ENCODE data around the gene CACNA2D1.
"Not testable (repeated sequence)": the region's sequence is repeated elsewhere in the genome, so short reads cannot be mapped to it uniquely, and the experiment has no call there.

The CACNA2D1 gene

DNA sequence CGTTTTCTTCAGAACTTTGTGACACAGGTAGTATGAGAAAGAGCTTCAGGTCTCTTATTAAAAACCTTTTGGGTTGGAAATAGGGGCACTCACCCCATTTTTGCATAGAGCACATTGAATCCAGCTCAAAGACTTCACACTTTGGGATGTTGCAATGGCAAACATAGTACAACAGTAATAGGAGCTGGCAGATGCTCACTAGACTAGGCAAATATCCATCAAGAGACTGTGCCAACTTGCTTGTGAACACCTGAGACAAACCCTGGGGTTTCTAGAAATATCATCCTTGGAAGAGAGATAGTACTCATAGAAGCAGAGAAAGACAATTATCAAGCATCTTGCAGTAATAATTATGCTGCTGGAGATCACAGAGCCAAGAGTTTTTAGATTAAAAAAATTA lies 280.0 kb downstream of the CACNA2D1 start:
- no peaks in the 10 kb centered on the region for H3K9me3 ChIP-seq (ENCODE audit: control insufficient read depth in 1 of 2, low read length in 2 of 2)
- no peak overlapping the region for H3K4me3 ChIP-seq (ENCODE audit: low read depth in 1 of 2, low read length in 2 of 2)
- H3K27ac ChIP-seq (ENCODE audit: low read length) = no peak overlapping the region
- H3K27me3 ChIP-seq (ENCODE audit: low read depth, low read length) = no peaks in the 10 kb centered on the region
- H3K36me3 ChIP-seq (ENCODE audit: control insufficient read depth in 1 of 2, insufficient read depth in 2 of 2, low read length in 2 of 2) = no peaks in the 10 kb centered on the region
- peaks cover 0 to 8% of the 10 kb centered on the region in 2 donors for H3K4me1 ChIP-seq (ENCODE audit: control insufficient read depth in 1 of 2, insufficient read depth in 2 of 2, low read length in 2 of 2)

DNA sequence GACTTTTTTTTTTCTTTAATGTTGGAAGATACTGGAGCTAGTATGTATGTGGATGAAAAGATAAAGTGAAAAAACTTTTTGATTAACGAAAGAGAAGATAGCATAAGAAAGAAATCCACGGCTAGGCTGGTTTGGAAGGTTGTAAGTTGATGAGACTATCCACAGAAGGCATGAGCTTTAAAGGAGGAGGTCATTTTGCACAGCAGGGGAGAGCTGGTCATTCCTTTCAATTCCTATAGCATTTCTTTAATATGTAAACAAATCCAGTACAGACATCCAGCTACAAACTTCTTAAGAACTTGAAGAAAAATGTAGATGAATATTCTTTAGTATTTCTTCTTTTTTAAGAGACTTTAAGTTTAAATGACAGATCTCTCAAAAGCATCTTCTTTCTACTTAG lies 281.3 kb downstream of the CACNA2D1 start:
- H3K27ac ChIP-seq (ENCODE audit: low read length) = no peak overlapping the region
- H3K27me3 ChIP-seq (ENCODE audit: low read depth, low read length) = no peaks in the 10 kb centered on the region
- H3K4me3 ChIP-seq (ENCODE audit: low read depth in 1 of 2, low read length in 2 of 2) = no peak overlapping the region
- H3K4me1 ChIP-seq (ENCODE audit: control insufficient read depth in 1 of 2, insufficient read depth in 2 of 2, low read length in 2 of 2) = peaks cover 0 to 8% of the 10 kb centered on the region in 2 donors
- H3K9me3 ChIP-seq (ENCODE audit: control insufficient read depth in 1 of 2, low read length in 2 of 2) = no peaks in the 10 kb centered on the region
- H3K36me3 ChIP-seq (ENCODE audit: control insufficient read depth in 1 of 2, insufficient read depth in 2 of 2, low read length in 2 of 2) = no peaks in the 10 kb centered on the region

DNA sequence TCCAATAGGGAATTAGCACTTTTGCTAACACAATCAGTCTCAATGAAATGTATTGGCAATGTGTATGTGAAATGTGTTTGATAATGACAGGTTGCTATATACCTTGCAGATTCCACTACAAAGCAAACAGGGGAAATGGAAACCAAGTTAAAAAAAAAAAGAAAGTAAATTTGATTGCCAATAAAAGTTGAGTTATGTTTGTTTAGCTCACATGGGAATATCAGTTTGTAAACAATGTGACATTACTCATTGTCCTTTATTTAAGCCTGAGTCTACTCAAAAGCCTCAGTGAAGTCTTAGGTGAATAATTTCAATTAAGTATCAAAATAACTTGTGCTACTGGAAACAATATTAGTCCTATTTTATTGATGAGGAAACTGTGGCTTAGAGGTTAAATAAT lies 285.2 kb downstream of the CACNA2D1 start:
- H3K27me3 ChIP-seq (ENCODE audit: low read depth, low read length) = no peaks in the 10 kb centered on the region
- no peak overlapping the region for H3K27ac ChIP-seq (ENCODE audit: low read length)
- H3K4me3 ChIP-seq (ENCODE audit: low read depth in 1 of 2, low read length in 2 of 2) = no peak overlapping the region
- H3K9me3 ChIP-seq (ENCODE audit: control insufficient read depth in 1 of 2, low read length in 2 of 2) = no peaks in the 10 kb centered on the region
- no peaks in the 10 kb centered on the region for H3K4me1 ChIP-seq (ENCODE audit: control insufficient read depth in 1 of 2, insufficient read depth in 2 of 2, low read length in 2 of 2)
- no peaks in the 10 kb centered on the region for H3K36me3 ChIP-seq (ENCODE audit: control insufficient read depth in 1 of 2, insufficient read depth in 2 of 2, low read length in 2 of 2)

DNA sequence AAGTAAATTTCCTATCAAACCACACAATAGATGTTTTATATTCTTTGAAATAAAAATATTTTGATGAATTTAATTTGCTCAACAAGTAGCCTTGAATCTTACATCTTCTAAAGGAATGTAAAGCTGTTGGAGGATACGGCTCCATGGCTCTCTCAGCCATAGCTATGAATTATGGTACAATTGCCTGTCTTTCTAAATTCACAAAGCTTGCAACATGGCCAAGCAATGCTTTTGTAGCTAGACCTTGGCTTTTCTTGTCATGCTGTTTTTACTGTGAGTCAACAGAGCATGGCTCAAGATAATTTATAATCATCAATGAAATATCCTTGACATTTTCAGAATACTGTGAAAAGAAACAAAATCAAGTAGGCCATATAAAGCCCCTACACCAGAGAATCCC lies 286.7 kb downstream of the CACNA2D1 start:
- Histone ChIP-seq H3K27ac (ENCODE audit: low read length) (no peak overlapping the region), H3K27me3 (ENCODE audit: low read depth, low read length) (no peaks in the 10 kb centered on the region)

DNA sequence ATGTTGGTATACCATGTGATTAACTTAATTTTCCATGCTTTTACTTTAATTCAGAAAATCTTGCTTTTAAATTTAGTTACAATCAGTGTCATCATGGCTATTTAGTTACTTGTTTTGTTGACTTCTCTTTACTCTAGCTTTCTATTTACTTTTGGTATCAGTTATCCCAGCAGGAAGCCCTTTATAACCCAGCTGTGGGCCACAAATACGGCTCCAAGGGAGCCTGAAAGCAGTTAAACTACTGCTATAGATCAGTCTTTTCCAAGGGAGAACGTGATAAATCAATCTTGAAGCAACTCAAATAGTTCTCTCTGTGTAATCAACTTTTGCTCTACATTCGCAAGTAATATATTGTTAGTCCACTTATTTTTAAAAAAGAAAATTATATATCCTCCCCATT lies 287.4 kb downstream of the CACNA2D1 start:
- no peaks in the 10 kb centered on the region for H3K36me3 ChIP-seq (ENCODE audit: control insufficient read depth in 1 of 2, insufficient read depth in 2 of 2, low read length in 2 of 2)
- no peaks in the 10 kb centered on the region for H3K9me3 ChIP-seq (ENCODE audit: control insufficient read depth in 1 of 2, low read length in 2 of 2)
- H3K4me1 ChIP-seq (ENCODE audit: control insufficient read depth in 1 of 2, insufficient read depth in 2 of 2, low read length in 2 of 2) = no peaks in the 10 kb centered on the region
- no peak overlapping the region for H3K27ac ChIP-seq (ENCODE audit: low read length)
- H3K4me3 ChIP-seq (ENCODE audit: low read depth in 1 of 2, low read length in 2 of 2) = no peak overlapping the region
- H3K27me3 ChIP-seq (ENCODE audit: low read depth, low read length) = no peaks in the 10 kb centered on the region

More for the DNA sequence above, 286.7 kb downstream of the CACNA2D1 start:
- Histone ChIP-seq H3K36me3 (ENCODE audit: control insufficient read depth in 1 of 2, insufficient read depth in 2 of 2, low read length in 2 of 2) (no peaks in the 10 kb centered on the region), H3K4me1 (ENCODE audit: control insufficient read depth in 1 of 2, insufficient read depth in 2 of 2, low read length in 2 of 2) (no peaks in the 10 kb centered on the region), H3K9me3 (ENCODE audit: control insufficient read depth in 1 of 2, low read length in 2 of 2) (no peaks in the 10 kb centered on the region), H3K4me3 (ENCODE audit: low read depth in 1 of 2, low read length in 2 of 2) (no peak overlapping the region)

DNA sequence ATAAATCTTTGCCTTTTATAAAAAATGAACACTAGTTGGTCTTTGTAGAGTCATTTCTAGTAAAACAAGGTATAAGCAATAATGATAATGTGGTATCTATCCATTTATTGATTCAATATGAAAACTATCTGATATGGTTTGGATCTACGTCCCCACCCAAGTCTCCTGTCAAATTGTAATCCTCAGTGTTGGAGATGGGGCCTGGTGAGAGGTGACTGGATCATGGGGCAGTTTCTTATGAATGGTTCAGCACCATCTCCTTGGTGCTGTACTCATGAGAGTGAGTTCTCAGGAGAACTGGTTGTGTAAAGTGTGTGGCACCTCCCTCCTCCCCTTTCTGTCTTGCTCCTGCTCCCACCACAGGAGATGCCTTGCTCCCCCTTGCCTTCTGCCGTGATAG lies 288.8 kb downstream of the CACNA2D1 start:
- Histone ChIP-seq H3K27me3 (ENCODE audit: low read depth, low read length) (no peaks in the 10 kb centered on the region), H3K27ac (ENCODE audit: low read length) (no peak overlapping the region), H3K4me1 (ENCODE audit: control insufficient read depth in 1 of 2, insufficient read depth in 2 of 2, low read length in 2 of 2) (no peaks in the 10 kb centered on the region), H3K36me3 (ENCODE audit: control insufficient read depth in 1 of 2, insufficient read depth in 2 of 2, low read length in 2 of 2) (no peaks in the 10 kb centered on the region), H3K9me3 (ENCODE audit: control insufficient read depth in 1 of 2, low read length in 2 of 2) (no peaks in the 10 kb centered on the region), H3K4me3 (ENCODE audit: low read depth in 1 of 2, low read length in 2 of 2) (no peak overlapping the region)

DNA sequence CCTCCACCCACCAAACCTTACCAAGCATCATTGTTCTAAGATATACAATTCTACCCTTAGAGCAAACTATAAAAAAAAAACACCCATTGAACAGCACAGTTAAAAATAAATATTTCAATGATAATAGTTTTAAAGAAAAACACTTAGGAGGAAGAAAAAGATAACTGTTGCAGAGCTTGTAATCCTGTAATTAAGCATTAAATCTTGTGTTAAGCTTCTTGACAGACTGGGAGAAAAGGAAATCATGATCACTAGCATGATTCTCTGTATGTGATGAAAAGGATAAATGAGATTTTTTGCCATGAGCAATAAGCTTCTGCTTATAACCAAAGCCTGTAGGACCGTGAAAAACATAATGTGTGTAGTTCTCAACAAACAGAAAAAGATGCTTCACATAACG lies 289.8 kb downstream of the CACNA2D1 start:
- H3K4me3 ChIP-seq (ENCODE audit: low read depth in 1 of 2, low read length in 2 of 2) = no peak overlapping the region
- H3K27ac ChIP-seq (ENCODE audit: low read length) = no peak overlapping the region

DNA sequence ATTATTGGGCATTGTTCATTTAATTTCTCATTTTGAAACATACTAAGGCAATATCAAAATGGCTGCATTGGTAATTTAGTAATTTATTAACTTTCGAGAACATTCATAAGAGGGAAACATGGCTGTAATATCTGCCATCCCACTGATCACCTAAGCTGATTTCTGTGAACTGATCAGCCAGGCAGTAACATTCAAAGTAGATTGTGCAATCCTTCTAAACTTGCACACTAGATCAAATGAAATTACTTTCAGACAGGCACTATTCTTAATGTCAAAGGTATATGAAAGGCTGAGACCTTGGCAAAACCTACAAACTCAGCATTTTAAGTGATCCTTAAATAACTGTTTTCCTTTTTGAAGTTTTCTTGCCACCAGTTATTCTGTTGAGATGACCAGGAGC lies 290.7 kb downstream of the CACNA2D1 start:
- H3K4me1 ChIP-seq (ENCODE audit: control insufficient read depth in 1 of 2, insufficient read depth in 2 of 2, low read length in 2 of 2) = no peaks in the 10 kb centered on the region
- no peak overlapping the region for H3K27ac ChIP-seq (ENCODE audit: low read length)

More for the DNA sequence above, 289.8 kb downstream of the CACNA2D1 start:
- Histone ChIP-seq H3K27me3 (ENCODE audit: low read depth, low read length) (no peaks in the 10 kb centered on the region), H3K9me3 (ENCODE audit: control insufficient read depth in 1 of 2, low read length in 2 of 2) (no peaks in the 10 kb centered on the region), H3K36me3 (ENCODE audit: control insufficient read depth in 1 of 2, insufficient read depth in 2 of 2, low read length in 2 of 2) (no peaks in the 10 kb centered on the region), H3K4me1 (ENCODE audit: control insufficient read depth in 1 of 2, insufficient read depth in 2 of 2, low read length in 2 of 2) (no peaks in the 10 kb centered on the region)

DNA sequence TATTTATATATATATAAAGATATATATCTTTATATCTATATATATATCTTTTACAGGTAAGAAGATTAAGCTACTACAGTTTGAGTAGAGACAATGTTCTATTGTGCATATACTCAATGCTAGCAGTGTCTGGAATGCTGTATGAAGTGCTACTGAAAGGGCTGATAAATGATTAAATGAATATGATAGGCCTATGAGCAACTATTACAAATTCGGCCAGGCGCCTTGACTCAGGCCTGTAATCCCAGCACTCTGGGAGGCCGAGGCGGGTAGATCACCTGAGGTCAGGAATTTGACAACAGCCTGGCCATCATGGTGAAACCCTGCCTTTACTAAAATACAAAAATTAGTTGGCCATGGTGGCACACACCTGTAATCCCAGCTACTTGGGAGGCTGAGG lies 297.1 kb downstream of the CACNA2D1 start:
- Histone ChIP-seq H3K9me3 (ENCODE audit: control insufficient read depth in 1 of 2, low read length in 2 of 2) (no peaks in the 10 kb centered on the region), H3K27me3 (ENCODE audit: low read depth, low read length) (no peaks in the 10 kb centered on the region), H3K4me3 (ENCODE audit: low read depth in 1 of 2, low read length in 2 of 2) (no peak overlapping the region), H3K4me1 (ENCODE audit: control insufficient read depth in 1 of 2, insufficient read depth in 2 of 2, low read length in 2 of 2) (no peaks in the 10 kb centered on the region), H3K36me3 (ENCODE audit: control insufficient read depth in 1 of 2, insufficient read depth in 2 of 2, low read length in 2 of 2) (no peaks in the 10 kb centered on the region), H3K27ac (ENCODE audit: low read length) (no peak overlapping the region)

More for the DNA sequence above, 290.7 kb downstream of the CACNA2D1 start:
- Histone ChIP-seq H3K36me3 (ENCODE audit: control insufficient read depth in 1 of 2, insufficient read depth in 2 of 2, low read length in 2 of 2) (no peaks in the 10 kb centered on the region), H3K9me3 (ENCODE audit: control insufficient read depth in 1 of 2, low read length in 2 of 2) (no peaks in the 10 kb centered on the region), H3K4me3 (ENCODE audit: low read depth in 1 of 2, low read length in 2 of 2) (no peak overlapping the region), H3K27me3 (ENCODE audit: low read depth, low read length) (no peaks in the 10 kb centered on the region)

DNA sequence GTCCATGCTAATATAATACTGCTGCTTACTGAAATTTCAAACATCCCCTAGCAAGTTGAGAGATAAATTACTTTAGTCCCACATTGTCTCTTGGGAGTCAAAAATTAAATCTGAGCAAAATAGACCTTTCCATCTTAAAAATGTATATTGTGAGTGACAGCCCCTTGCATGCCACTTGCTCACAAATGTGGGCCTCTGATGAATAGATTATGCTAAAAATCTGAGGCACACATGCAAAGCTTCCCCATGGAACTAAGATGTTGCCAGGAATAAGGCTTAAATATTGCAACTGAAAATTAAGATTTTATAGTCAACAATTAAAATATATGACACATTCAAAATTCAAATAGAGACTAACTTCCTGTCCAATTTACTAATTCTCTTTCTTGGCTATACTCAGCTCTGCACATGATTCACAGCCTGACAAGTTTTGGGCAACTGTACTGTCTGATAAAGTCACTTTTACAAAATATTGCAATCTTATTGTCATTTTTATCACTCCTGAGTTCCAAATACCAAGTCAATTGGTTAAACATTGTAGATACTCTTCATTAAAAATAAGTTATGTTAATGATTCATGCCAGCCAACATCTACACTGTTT lies 301.2 kb downstream of the CACNA2D1 start:
- Histone ChIP-seq H3K27me3 (ENCODE audit: low read depth, low read length) (no peaks in the 10 kb centered on the region), H3K9me3 (ENCODE audit: control insufficient read depth in 1 of 2, low read length in 2 of 2) (no peaks in the 10 kb centered on the region)

DNA sequence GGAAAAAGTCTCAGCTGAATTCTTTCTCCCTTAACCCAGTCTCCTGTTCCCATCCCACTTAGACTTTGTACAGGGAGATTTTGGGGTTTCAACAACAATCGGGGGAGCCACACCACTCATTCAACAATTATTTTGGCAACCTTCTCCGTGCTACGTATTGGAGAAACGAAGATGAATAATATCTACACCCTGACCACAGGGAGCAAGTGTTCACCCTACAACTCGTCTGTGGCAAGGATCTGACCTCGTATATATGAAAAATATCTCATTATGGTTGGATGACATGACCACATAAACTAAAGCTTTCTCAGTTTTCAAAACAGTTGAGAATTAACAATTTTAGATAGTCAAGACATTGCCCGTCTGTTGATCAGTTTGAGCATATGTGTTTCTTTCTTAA lies 302.1 kb downstream of the CACNA2D1 start:
- no peaks in the 10 kb centered on the region for H3K36me3 ChIP-seq (ENCODE audit: control insufficient read depth in 1 of 2, insufficient read depth in 2 of 2, low read length in 2 of 2)
- no peaks in the 10 kb centered on the region for H3K9me3 ChIP-seq (ENCODE audit: control insufficient read depth in 1 of 2, low read length in 2 of 2)
- H3K27ac ChIP-seq (ENCODE audit: low read length) = no peak overlapping the region
- H3K4me3 ChIP-seq (ENCODE audit: low read depth in 1 of 2, low read length in 2 of 2) = no peak overlapping the region
- H3K27me3 ChIP-seq (ENCODE audit: low read depth, low read length) = no peaks in the 10 kb centered on the region
- H3K4me1 ChIP-seq (ENCODE audit: control insufficient read depth in 1 of 2, insufficient read depth in 2 of 2, low read length in 2 of 2) = no peaks in the 10 kb centered on the region

More for the DNA sequence above, 301.2 kb downstream of the CACNA2D1 start:
- Histone ChIP-seq H3K27ac (ENCODE audit: low read length) (no peak overlapping the region), H3K4me1 (ENCODE audit: control insufficient read depth in 1 of 2, insufficient read depth in 2 of 2, low read length in 2 of 2) (no peaks in the 10 kb centered on the region), H3K4me3 (ENCODE audit: low read depth in 1 of 2, low read length in 2 of 2) (no peak overlapping the region), H3K36me3 (ENCODE audit: control insufficient read depth in 1 of 2, insufficient read depth in 2 of 2, low read length in 2 of 2) (no peaks in the 10 kb centered on the region)

DNA sequence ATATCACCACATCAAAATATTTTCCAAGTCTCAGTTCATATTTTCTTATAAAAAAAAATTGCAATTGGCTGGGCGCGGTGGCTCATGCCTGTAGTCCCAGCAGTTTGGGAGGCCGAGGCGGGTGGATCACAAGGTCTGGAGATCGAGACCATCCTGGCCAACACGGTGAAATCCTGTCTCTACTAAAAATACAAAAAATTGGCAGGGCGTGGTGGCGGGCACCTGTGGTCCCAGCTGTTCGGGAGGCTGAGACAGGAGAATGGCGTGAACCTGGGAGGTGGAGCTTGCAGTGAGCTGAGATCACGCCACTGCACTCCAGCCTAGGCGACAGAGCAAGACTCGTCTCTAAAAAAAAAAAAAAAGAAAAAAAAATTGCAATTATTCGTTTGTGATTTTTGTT lies 303.0 kb downstream of the CACNA2D1 start:
- H3K27me3 ChIP-seq (ENCODE audit: low read depth, low read length); H3K36me3 ChIP-seq (ENCODE audit: control insufficient read depth in 1 of 2, insufficient read depth in 2 of 2, low read length in 2 of 2): not testable (repeated sequence)

More for the DNA sequence above, 303.0 kb downstream of the CACNA2D1 start:
- H3K4me1 ChIP-seq (ENCODE audit: control insufficient read depth in 1 of 2, insufficient read depth in 2 of 2, low read length in 2 of 2); H3K9me3 ChIP-seq (ENCODE audit: control insufficient read depth in 1 of 2, low read length in 2 of 2); H3K4me3 ChIP-seq (ENCODE audit: low read depth in 1 of 2, low read length in 2 of 2); H3K27ac ChIP-seq (ENCODE audit: low read length): not testable (repeated sequence)
